ENCODE measurements around the gene ARID3A. TPM values are rescaled to one million over a fixed set of nuclear protein-coding genes. Genes with fewer than 3 reads are reported as not detected.

Gene ARID3A
- total and polyA plus RNA-seq, 2 experiments from 2014 or later: 2.8 to 8.5 TPM

DNA sequence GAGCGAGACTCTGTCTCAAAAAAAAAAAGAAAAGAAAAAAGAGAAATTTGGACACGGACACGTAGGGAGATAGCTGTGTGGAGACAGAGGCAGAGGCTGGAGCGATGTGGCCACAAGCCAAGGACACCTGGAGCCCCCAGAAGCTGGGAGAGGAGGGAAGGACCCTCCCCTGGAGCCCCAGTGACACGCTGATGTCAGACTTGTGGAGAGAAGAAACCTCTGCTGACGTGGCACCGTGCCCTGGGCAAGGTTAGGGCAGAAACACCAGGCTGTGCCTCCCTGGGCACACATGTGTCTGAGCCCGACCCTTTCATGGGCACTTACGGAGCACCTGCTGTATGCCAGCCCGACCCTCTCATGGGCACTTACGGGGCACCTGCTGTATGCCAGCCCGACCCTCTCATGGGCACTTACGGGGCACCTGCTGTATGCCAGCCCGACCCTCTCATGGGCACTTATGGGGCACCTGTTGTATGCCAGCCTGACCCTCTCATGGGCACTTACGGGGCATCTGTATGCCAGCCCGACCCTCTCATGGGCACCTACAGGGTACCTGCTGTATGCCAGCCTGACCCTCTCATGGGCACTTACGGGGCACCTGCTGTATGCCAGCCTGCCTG lies 17.8 kb downstream of the ARID3A start:
- in situ Hi-C loops (cut with MboI): no loop called here
- Histone ChIP-seq H2AFZ (no peak overlapping the region), H3K27ac (no peak overlapping the region), H3K4me2 (ENCODE audit: unreplicated experiment) (no peak overlapping the region), H3K4me3 (no peak overlapping the region), H3K36me3 (ENCODE audit: low read depth) (no peaks in the 10 kb centered on the region; the same call in 1 of the 2 replicates), H3K79me2 (ENCODE audit: insufficient read depth) (peaks cover 100% of the 10 kb centered on the region), H3K9ac (no peak overlapping the region), H3K9me3 (ENCODE audit: low read depth) (no peaks in the 10 kb centered on the region), H4K20me1 (ENCODE audit: insufficient read depth) (no peaks in the 10 kb centered on the region), H3K27me3 (replicated peaks; ENCODE audit: insufficient read depth) (no peaks in the 10 kb centered on the region), H3K9me2 (ENCODE audit: insufficient read depth) (no peaks in the 10 kb centered on the region), H3F3A (ENCODE audit: insufficient read depth) (no peaks in the 10 kb centered on the region), H3K4me1 (ENCODE audit: insufficient read depth) (no peaks in the 10 kb centered on the region)
- WGBS, 2 experiments (ENCODE audit: low coverage in 1 of 2, low lambda C conversion rate in 2 of 2, missing lambda C conversion rate in 2 of 2): 92 to 99% methylated on average over 12 to 17 of the region's 17 CpGs
- TF ChIP-seq EZH2phosphoT487 (IDR thresholded peaks at IDR 0.05; ENCODE audit: insufficient read depth, low read depth): no peak
- no peak for TF ChIP-seq EZH2 (IDR thresholded peaks at IDR 0.05; ENCODE audit: insufficient read depth, poor library complexity, severe bottlenecking)
- DNase-seq: no peak

DNA sequence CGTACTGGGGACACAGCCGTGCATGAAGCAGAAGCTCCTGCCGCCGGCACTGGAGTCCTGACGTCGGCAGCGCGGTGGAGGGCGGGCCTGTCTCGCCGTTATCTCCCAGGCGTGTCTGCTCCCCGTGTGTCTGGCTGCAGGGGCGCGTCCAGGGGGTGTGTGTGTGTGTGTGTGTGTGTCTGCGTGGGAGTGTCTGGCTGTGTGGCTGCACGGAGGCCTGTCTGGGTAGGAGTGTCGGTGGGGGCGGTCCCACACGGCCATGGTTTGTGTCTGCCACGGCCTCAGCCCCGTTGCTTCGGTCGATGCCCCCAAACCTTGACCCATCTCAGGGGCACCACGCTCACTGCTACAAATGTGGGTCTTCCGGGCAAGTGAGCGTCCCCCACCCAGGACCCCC lies 18.3 kb downstream of the ARID3A start:
- Histone ChIP-seq H3K9me2 (ENCODE audit: insufficient read depth) (no peaks in the 10 kb centered on the region), H3F3A (ENCODE audit: insufficient read depth) (no peaks in the 10 kb centered on the region), H3K27ac (no peak overlapping the region), H3K36me3 (ENCODE audit: low read depth) (no peaks in the 10 kb centered on the region; the same call in 1 of the 2 replicates), H3K9ac (no peak overlapping the region), H3K4me2 (ENCODE audit: unreplicated experiment) (no peak overlapping the region), H3K27me3 (replicated peaks; ENCODE audit: insufficient read depth) (no peaks in the 10 kb centered on the region), H3K4me1 (ENCODE audit: insufficient read depth) (no peaks in the 10 kb centered on the region), H3K79me2 (ENCODE audit: insufficient read depth) (peaks cover 99% of the 10 kb centered on the region), H3K9me3 (ENCODE audit: low read depth) (no peaks in the 10 kb centered on the region), H2AFZ (no peak overlapping the region), H4K20me1 (ENCODE audit: insufficient read depth) (no peaks in the 10 kb centered on the region), H3K4me3 (no peak overlapping the region)
- 65% methylated on average over 19 to 27 of the region's 27 CpGs for WGBS, 2 experiments (ENCODE audit: low coverage in 1 of 2, low lambda C conversion rate in 2 of 2, missing lambda C conversion rate in 2 of 2)
- no peak for DNase-seq
- in situ Hi-C loops (cut with MboI): no loop called here
- TF ChIP-seq EZH2 (IDR thresholded peaks at IDR 0.05; ENCODE audit: insufficient read depth, poor library complexity, severe bottlenecking): no peak
- no peak for TF ChIP-seq EZH2phosphoT487 (IDR thresholded peaks at IDR 0.05; ENCODE audit: insufficient read depth, low read depth)

DNA sequence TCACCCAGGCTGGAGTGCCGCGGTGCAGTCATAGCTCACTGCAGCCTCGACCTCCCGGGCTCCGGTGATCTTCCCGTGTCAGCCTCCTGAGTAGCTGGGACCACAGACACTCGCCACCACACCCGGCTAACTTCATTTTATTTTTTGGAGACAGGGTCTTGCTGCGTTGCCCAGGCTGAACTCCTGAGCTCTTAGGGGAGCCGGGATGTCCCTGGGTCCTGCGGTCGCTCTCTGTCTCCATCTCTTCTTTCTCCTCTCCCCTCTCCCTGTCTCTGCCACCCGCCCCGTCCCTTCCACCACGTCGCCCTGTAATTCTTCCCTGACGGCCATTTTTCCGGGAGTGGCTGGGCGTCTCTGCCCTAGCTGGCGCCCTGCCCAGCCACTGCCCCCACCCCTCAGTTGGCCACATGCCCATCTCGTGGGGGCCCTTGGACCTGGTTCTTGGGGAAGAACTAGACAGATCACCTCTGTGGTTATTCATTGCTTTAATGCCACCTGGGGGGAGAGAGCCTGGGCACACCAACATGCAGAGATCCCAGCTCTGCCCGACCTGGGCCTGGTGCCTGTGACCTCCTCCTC lies 18.9 kb downstream of the ARID3A start:
- Histone ChIP-seq H3K27me3 (replicated peaks; ENCODE audit: insufficient read depth) (no peaks in the 10 kb centered on the region), H3K27ac (no peak overlapping the region), H3K79me2 (ENCODE audit: insufficient read depth) (peaks cover 97% of the 10 kb centered on the region), H4K20me1 (ENCODE audit: insufficient read depth) (no peaks in the 10 kb centered on the region), H3K4me1 (ENCODE audit: insufficient read depth) (no peaks in the 10 kb centered on the region), H3K36me3 (ENCODE audit: low read depth) (no peaks in the 10 kb centered on the region; the same call in 1 of the 2 replicates), H3K9ac (no peak overlapping the region), H3K4me3 (no peak overlapping the region), H3K9me2 (ENCODE audit: insufficient read depth) (no peaks in the 10 kb centered on the region), H3F3A (ENCODE audit: insufficient read depth) (no peaks in the 10 kb centered on the region), H2AFZ (no peak overlapping the region), H3K9me3 (ENCODE audit: low read depth) (no peaks in the 10 kb centered on the region), H3K4me2 (ENCODE audit: unreplicated experiment) (no peak overlapping the region)
- in situ Hi-C loops (cut with MboI): no loop called here
- TF ChIP-seq EZH2phosphoT487 (IDR thresholded peaks at IDR 0.05; ENCODE audit: insufficient read depth, low read depth) (no peak), EZH2 (IDR thresholded peaks at IDR 0.05; ENCODE audit: insufficient read depth, poor library complexity, severe bottlenecking) (no peak)
- 79 to 85% methylated on average over 20 to 22 of the region's 22 CpGs for WGBS, 2 experiments (ENCODE audit: low coverage in 1 of 2, low lambda C conversion rate in 2 of 2, missing lambda C conversion rate in 2 of 2)
- no peak for DNase-seq

- H4K20me1 ChIP-seq (ENCODE audit: insufficient read depth): no peaks in the 10 kb centered on the region
- H3K27me3 ChIP-seq (replicated peaks; ENCODE audit: insufficient read depth): no peaks in the 10 kb centered on the region
- H2AFZ ChIP-seq: no peak overlapping the region
- H3K9ac ChIP-seq: no peak overlapping the region
- H3K4me1 ChIP-seq (ENCODE audit: insufficient read depth): no peaks in the 10 kb centered on the region
- H3K4me2 ChIP-seq (ENCODE audit: unreplicated experiment): no peak overlapping the region
- no peak for TF ChIP-seq EZH2phosphoT487 (IDR thresholded peaks at IDR 0.05; ENCODE audit: insufficient read depth, low read depth)
- no peak for TF ChIP-seq EZH2 (IDR thresholded peaks at IDR 0.05; ENCODE audit: insufficient read depth, poor library complexity, severe bottlenecking)
- in situ Hi-C loops (cut with MboI): no loop called here
- no peaks in the 10 kb centered on the region; the same call in 1 of the 2 replicates for H3K36me3 ChIP-seq (ENCODE audit: low read depth)
- WGBS, 2 experiments (ENCODE audit: low coverage in 1 of 2, low lambda C conversion rate in 2 of 2, missing lambda C conversion rate in 2 of 2): 90 to 92% methylated on average over 37 of the region's 37 CpGs
- no peak overlapping the region for H3K27ac ChIP-seq
- no peaks in the 10 kb centered on the region for H3F3A ChIP-seq (ENCODE audit: insufficient read depth)
- no peaks in the 10 kb centered on the region for H3K9me2 ChIP-seq (ENCODE audit: insufficient read depth)
- peaks cover 92% of the 10 kb centered on the region for H3K79me2 ChIP-seq (ENCODE audit: insufficient read depth)
- DNase-seq: no peak
- no peak overlapping the region for H3K4me3 ChIP-seq
- no peaks in the 10 kb centered on the region for H3K9me3 ChIP-seq (ENCODE audit: low read depth)
Measured at GRCh38 chr19:945401-946252, 19.8 kb downstream of the ARID3A start.
